NT2/D1 (cell line): ENCODE measurements around the gene SLC7A1.

Experiments
- SUZ12 ChIP-seq: IDR thresholded peaks from 2 replicates; pipeline ENCODE4 v1.6.1; 2011; ENCODE audit not compliant: insufficient read length, insufficient read depth; ENCODE audit errors: extremely low read depth
- YY1 ChIP-seq: IDR thresholded peaks from 2 replicates; pipeline ENCODE4 v1.6.1; 2011; ENCODE audit not compliant: insufficient read length, insufficient read depth

- TF ChIP-seq SUZ12, result no peak
- no peak for TF ChIP-seq YY1
Observed at GRCh38 chr13:29510651-29511084, 84.8 kb downstream of the SLC7A1 start.
